Measurements from ENCODE around the gene HOXC11. TPM values are rescaled to one million over a fixed set of nuclear protein-coding genes. Genes with fewer than 3 reads are reported as not detected.

Gene HOXC11
- total RNA-seq, 2 donors from 2014 or later, result not detected

DNA sequence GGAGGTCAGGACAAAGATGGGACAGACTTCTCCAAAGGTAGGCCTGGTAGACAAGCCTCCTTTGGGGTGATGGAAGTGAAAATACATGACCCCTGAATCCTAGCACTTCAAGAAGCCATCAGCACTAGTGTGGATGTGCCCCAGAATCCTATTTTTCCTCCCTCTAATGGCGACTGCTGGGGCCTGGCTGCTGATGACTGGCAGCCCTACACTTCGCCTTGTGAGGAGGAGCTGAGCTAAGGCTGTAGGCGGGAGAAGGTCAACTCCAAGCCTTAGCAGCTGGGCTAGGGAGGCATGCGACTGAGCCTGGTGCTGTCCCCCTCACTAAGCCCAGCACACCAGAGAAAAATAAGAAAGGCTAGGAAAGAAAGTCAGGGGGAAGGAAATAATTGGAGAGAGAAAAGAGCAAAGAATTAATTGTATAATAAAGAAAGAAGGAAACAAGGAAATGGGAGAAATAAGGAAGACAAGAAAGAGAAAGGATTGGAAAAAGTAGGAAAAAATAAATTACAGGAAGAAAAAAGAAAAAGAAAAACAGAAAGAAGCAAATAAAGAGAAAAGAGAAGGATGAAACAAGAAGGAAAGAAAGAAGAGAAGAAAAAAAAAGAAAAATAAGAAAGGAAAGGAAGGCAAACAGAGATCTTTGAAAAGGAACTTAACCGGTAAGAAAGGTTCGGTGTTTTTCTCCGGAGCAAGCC lies 7.3 kb downstream of the HOXC11 start:
- ATAC-seq (no peak), DNase-seq (no peak)
- intact Hi-C loops (cut with DNase I, micrococcal nuclease), result no loop called here

DNA sequence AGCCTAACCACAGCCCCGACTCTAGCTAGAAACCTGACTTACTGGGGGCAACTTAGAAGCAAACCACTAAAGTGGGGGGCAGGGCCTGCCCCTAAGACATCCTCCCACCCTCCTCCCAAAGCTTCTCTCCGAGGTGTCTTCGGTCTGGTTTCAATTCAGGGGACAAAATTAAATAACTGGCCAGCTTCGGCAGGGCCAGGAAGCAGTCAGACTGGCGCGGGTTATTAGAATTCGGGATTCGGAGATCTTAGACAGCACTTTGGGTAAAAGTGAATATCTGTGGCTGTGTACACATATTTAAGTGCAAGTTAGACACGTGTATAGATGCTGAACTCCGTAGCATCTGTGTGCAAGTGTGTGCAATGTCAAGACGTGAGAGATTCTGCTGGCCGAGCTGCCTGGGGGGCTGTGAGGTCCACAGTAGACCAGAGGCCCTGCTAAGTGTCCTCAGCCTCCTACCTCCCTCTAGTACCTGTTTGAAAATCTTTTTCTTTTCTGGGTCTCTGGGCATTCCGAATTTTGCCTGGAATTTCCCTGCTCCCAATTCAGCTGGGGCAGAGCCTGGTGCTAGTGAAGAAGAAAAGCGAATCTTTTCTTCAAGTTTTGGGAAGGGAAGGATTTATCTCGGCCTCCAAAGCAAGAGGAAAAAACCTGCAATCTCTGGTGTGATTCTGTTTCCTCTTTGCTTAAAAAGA lies 8.0 kb downstream of the HOXC11 start:
- no peak for ATAC-seq
- intact Hi-C loops (cut with DNase I, micrococcal nuclease), result no loop called here
- DNase-seq, result no peak

DNA sequence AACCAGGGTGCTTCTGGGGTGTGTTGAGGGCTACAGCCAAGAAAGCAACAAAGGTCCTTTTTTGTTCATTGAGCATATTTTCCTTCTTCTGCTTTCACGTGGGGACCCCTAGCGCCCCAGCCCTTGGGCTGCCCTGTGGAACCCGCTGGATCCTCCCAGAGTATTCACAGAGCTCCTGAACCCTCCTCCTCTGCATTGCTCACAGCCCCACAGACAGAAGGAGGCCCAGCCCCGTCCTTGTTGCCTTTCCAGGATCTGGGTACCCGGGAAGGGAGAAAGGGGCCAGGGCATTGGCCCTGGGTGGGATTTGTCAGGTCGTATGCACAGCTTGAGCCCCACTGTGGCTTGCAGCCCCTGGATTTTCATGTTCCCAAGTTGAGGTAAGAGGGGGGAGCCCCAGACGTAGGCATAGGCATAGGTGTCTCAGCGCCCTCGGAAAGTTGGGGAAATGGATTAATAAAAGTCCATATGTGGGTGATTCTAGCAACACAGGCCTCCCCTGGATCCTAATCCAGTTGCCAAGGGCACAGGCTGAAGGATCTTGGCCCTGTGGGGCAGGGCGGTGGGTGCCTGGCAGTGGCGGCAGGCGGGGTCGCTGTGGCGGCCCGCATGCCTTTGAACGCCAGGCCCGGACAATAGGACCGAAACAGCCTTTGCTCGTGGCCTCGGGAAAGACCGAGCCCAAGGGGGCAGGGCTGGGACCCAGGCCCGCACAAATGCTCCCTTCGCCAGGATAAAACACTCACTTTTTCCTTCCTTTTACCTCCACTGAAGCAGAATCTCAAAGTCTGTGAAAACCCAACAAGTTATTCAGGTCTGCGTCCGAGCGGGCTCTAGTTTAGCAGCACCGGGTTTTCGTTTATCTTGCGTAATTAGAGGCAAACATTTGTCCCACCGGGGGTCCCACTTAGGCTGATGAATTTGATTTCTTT lies 9.0 kb downstream of the HOXC11 start:
- ATAC-seq (no peak), DNase-seq (no peak)
- intact Hi-C loops (cut with DNase I, micrococcal nuclease), result no loop called here

DNA sequence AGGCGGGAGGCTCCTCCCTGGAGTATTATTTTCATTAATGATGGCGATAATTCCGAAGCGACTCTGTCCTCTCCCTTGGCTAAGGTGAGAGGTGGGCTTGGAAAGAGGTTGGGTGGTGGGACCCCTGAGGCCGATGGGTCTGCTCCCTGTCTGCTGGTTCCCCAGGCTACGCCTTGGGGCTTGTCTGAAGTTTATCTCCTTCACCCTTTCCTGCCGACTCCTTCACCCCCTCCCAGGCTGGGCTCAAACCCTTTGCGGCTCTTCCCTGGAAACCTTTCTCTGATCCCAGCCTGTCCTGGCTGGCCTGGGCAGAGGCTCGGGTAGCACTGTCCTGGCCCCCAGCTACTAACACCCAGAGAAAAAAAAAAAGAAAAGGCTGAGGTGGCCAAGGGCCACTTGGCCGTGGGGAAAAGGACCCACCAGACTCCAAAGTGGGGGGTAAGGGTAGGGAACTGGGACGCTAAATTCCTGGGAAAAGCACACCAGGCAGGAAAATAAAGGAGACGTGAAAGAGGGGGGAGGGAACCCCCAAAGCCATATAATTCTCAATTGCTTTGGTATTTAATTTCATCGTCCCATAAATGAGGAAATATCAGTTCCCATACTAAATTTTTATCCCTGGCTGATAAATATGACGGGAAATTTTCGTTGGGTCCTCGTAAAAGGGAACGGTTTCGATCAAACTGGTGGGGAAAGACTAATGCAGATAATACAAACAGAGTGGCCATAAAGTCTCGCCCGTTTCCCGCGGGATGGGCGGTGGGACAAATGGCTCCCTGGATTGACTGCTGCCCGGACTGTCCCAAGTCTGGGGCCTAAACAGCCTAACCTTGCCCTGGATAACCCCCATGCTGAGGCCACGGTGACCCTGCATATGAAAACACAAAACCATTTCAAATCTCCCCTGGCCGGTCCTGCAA lies 10.0 kb downstream of the HOXC11 start:
- DNase-seq (no peak), ATAC-seq (no peak)
- intact Hi-C loops (cut with DNase I, micrococcal nuclease), result no loop called here

DNA sequence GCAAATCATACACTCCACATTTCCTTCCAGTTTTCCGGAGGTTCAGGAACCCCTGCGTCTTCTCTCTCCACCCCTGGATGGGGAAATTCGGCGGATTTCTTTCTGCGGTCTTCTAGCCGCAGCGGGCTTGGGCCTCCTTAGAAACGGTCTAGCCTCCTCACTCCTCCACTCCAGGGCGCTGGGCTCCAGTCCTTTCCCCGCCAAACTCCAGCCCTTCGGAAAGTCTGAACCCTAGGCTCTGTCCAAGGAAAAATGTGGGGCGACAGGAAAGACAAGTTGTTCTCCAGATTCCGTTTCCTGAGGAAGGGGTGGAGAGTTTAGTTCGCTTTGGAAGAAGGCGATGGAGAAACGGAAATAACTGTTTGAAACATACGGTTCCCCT lies 10.6 kb downstream of the HOXC11 start:
- no peak for ATAC-seq
- no peak for DNase-seq
- intact Hi-C loops (cut with DNase I, micrococcal nuclease), result no loop called here

- no peak for DNase-seq
- intact Hi-C loops (cut with DNase I, micrococcal nuclease), result no loop called here
- no peak for ATAC-seq
These were observed 11.1 kb downstream of the HOXC11 start for GRCh38 chr12:53983950-53984572.

- ATAC-seq (peak; percentile 48), DNase-seq (peak; percentile 60 to 76)
- intact Hi-C loops (cut with DNase I, micrococcal nuclease), result no loop called here
These were observed 12.2 kb downstream of the HOXC11 start, which contains the start of gene HOXC10 for GRCh38 chr12:53984901-53985691. HOXC10 (plus strand) TSS chr12:53985146; CDS start chr12:53985260, 114 bp downstream.

- intact Hi-C loops (cut with DNase I, micrococcal nuclease), result no loop called here
- no peak for ATAC-seq
These were observed 12.7 kb downstream of the HOXC11 start for GRCh38 chr12:53985692-53985993.

DNA sequence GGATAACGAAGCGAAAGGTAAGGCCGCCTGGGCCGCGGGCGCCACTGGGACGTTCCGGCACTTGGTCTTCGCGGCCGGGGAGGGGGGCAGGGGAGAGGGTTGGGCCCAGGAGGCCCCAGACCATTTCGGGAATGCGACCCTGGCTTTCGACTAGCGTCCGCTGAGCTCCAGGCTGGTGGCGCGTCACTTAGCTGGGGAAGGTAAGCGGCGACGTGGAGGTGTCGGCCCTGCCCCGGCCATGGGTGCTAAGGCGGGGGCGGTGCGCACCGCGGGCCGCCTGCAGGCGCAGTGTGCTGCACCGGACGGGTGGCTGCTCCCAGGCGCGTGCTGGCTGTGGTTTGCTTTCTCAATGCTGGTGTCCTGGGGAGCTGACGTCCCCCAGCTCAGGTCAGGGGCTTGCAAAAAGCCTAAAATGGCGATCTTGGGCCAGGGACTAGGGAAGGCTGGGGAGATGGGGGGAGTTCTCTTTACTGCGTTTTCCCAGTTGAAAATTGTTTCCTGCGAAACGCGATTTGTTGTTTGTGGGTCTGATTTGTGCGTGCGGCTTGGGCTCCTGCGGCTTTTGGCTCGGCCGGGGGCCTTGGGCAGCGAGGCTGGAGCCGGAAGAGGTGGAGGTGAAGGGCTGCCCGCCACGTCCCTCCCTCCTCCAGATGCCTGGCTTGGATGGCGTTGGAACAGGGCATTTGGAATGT lies 13.2 kb downstream of the HOXC11 start:
- peak; percentile 28 for ATAC-seq
- no peak for DNase-seq
- intact Hi-C loops (cut with DNase I, micrococcal nuclease), result no loop called here

More at GRCh38 chr12:53985692-53985993, 12.7 kb downstream of the HOXC11 start:
- no peak for DNase-seq

DNA sequence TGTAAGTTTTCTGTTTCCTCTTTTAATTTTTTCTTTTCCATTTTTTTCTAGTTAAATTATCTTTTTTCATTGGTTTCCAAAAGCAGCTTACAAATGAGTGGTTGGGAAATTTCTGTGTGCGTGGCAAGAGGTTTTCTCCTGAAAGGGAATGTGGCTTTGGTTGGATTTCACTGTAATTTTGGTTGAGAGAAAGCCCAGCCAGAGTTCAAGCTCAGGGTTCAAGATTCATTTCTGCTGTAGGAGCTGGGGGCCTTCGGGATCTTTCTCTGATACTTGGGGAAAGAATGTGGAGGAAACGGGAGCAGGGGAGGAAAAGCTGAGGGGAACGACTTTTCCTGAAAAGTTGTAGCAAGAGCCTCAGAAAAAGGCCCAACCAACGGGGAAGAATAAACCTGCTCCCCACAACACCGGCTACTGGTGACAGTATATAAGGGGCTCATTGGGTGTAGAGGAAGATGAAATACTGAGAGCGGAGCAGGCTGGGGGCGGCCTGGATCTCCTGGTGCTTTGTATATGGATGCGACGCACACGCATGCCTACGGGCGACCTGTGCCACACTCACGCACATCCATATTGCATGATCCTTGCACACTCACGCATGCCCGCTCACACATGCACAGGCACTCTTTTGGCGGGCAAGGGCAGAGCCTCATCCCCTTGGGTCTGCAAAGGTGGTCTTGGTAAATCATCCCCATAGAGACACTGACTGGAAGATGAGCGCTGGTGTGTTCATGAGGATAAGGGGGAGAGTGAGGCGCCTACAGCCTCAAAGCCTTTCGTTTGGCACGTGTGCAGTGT lies 14.0 kb downstream of the HOXC11 start:
- no peak for ATAC-seq
- intact Hi-C loops (cut with DNase I, micrococcal nuclease), result no loop called here
- DNase-seq, result no peak

DNA sequence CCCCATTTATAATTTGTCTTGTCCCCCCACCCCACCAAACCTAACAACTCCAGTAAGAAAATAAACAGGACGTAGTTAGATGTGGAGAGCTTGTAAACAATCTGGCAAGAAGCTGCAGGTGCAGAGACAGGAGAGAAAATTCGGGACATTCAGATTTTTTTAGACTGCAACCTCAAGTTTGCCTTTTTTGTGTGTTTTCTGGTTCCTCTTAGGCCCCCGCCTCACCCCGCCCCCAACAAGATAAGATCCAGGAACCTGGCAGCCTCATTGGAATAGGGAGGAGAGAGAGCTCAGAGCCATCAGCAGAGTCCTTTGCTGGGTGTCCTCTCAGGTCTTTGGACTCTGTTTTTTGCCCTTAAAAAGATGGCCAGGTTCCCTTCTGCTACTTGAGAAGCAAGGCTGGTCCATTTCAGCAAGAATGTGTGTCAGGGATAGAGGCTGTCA lies 14.9 kb downstream of the HOXC11 start:
- no peak for DNase-seq
- intact Hi-C loops (cut with DNase I, micrococcal nuclease), result no loop called here
- no peak for ATAC-seq

- DNase-seq (no peak), ATAC-seq (no peak)
- intact Hi-C loops (cut with DNase I, micrococcal nuclease), result no loop called here
These were observed 15.8 kb downstream of the HOXC11 start for GRCh38 chr12:53988541-53989226.

DNA sequence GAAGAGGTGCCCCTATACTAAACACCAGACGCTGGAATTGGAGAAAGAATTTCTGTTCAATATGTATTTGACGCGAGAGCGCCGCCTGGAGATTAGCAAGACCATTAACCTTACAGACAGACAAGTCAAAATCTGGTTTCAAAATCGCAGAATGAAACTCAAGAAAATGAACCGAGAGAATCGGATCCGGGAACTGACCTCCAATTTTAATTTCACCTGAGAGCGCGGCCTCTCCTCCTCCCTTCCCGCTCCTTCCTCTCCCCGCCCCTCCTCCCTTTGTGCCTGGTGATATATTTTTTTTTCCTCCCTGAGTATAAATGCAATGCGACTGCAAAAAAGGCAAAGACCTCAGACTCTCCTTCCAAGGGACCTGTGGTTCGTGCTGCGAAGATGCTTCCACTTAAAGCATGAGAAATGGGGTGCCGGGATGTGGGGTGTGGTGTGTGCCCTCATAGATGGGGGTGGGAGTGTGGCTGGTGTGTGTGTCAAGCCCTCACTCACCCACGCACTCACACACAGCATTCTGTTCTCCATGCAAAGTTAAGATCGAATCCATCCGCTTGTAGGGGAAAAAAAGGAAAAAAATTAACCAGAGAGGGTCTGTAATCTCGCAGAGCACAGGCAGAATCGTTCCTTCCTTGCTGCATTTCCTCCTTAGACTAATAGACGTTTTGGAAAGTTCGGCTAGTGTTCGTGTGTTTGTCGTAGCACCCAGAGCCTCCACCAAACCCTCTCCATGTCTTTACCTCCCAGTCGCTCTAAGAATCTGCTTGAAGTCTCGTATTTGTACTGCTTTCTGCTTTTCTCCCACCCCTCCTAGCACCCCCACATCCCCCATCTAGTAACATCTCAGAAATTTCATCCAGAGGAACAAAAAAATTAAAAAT lies 16.5 kb downstream of the HOXC11 start:
- intact Hi-C loops (cut with DNase I, micrococcal nuclease), result no loop called here
- ATAC-seq (no peak), DNase-seq (peak in 1 of 2 donors; percentile 45)

GRCh38 chr12:53990311-53991076 lies 17.6 kb downstream of the HOXC11 start:
- intact Hi-C loops (cut with DNase I, micrococcal nuclease), result no loop called here
- ATAC-seq (peak; percentile 83), DNase-seq (no peak)
